GM23338 (cell line): ENCODE data around the gene RAB40B.

Source experiments
- CREB1 ChIP-seq: fragments of 250-450 bp; sonication (Bioruptor Pico); IDR thresholded peaks from 2 replicates; pipeline ENCODE4 v1.5.0; 2020; ENCODE audit warnings: low read depth, mild to moderate bottlenecking, moderate library complexity
- CTCF ChIP-seq, 2 experiments: fragments of 200-600 bp in 1 of 2; sonication (generic) in 1 of 2; conservative IDR thresholded peaks; 2 replicates each; pipeline versions ENCODE4 v1.5.1 to v1.6.1; 2016 to 2017; ENCODE audit warnings: antibody characterized with exemption in 2 of 2, low read depth in 2 of 2, mild to moderate bottlenecking in 2 of 2, moderate library complexity in 1 of 2
- ETS1 ChIP-seq: IDR thresholded peaks from 2 replicates; pipeline ENCODE4 v1.6.1; 2016; ENCODE audit warnings: antibody characterized with exemption
- EZH2 ChIP-seq: fragments of 200-600 bp; sonication (generic); IDR thresholded peaks from one replicate; pipeline ENCODE4 v1.8.0; 2017; ENCODE audit warnings: antibody characterized with exemption, mild to moderate bottlenecking, low read depth; ENCODE audit not compliant: unreplicated experiment
- EZH2phosphoT487 ChIP-seq: fragments of 200-600 bp; sonication (generic); IDR thresholded peaks from one replicate; pipeline ENCODE4 v1.8.1; 2018; ENCODE audit warnings: antibody characterized with exemption; ENCODE audit not compliant: unreplicated experiment
- JUNB ChIP-seq: IDR thresholded peaks from one replicate; pipeline ENCODE4 v1.6.1; 2016; ENCODE audit warnings: antibody characterized with exemption; ENCODE audit not compliant: unreplicated experiment
- NANOG ChIP-seq: IDR thresholded peaks from 2 replicates; pipeline ENCODE4 v1.6.1; 2016; ENCODE audit warnings: antibody characterized with exemption, borderline replicate concordance
- POLR2AphosphoS5 ChIP-seq: IDR thresholded peaks from 2 replicates; pipeline ENCODE4 v1.6.1; 2016; ENCODE audit warnings: antibody characterized with exemption, low read depth
- REST ChIP-seq: IDR thresholded peaks from one replicate; pipeline ENCODE4 v1.6.1; 2018; ENCODE audit warnings: antibody characterized with exemption; ENCODE audit not compliant: unreplicated experiment
- STAT1 ChIP-seq: IDR thresholded peaks from one replicate; pipeline ENCODE4 v1.6.1; 2016; ENCODE audit warnings: antibody characterized with exemption; ENCODE audit not compliant: unreplicated experiment
- ZNF114 ChIP-seq: fragments of 250-450 bp; sonication (Bioruptor Pico); IDR thresholded peaks from 2 replicates; pipeline ENCODE4 v1.5.0; 2020; ENCODE audit warnings: mild to moderate bottlenecking, moderate library complexity
- ZNF331 ChIP-seq: fragments of 250-450 bp; sonication (Bioruptor Pico); IDR thresholded peaks from 2 replicates; pipeline ENCODE4 v1.5.0; 2020; ENCODE audit warnings: low read depth, mild to moderate bottlenecking, moderate library complexity

GRCh38 chr17:82668631-82669099, 29.8 kb downstream of the RAB40B start:
- TF ChIP-seq CTCF (conservative IDR thresholded peaks at IDR 0.05; ENCODE audit: low read depth in 2 of 2) (peak; percentile 64 to 86), REST (no peak), POLR2AphosphoS5 (no peak), EZH2phosphoT487 (no peak), CREB1 (CRISPR knock-in tag) (no peak), EZH2 (no peak), NANOG (no peak), ETS1 (no peak), STAT1 (no peak), JUNB (no peak), ZNF114 (CRISPR knock-in tag) (no peak), ZNF331 (no peak)
